AG09309 (cell line): ENCODE measurements around the gene DUSP2.

Source experiments
- DNase-seq: peaks from one replicate; pipeline ENCODE4 v3.0.0-alpha.2; 2010; ENCODE audit warnings: low read depth
- H3K4me3 ChIP-seq: 2 replicates; pipeline ENCODE4 v1.5.1; 2011; ENCODE audit warnings: mild to moderate bottlenecking, low read depth, low read length, moderate library complexity; ENCODE audit not compliant: control insufficient read depth
- CTCF ChIP-seq: IDR thresholded peaks from 2 replicates; pipeline ENCODE4 v1.5.1; 2011; ENCODE audit warnings: mild to moderate bottlenecking, low read depth, low read length, inconsistent platforms; ENCODE audit not compliant: insufficient read depth, control insufficient read depth; ENCODE audit errors: missing control alignments

The DUSP2 gene

GRCh38 chr2:96131813-96132745 is 13.2 kb downstream of the DUSP2 start:
- TF ChIP-seq CTCF = no peak
- no peak overlapping the region for H3K4me3 ChIP-seq
- DNase-seq = no peak

GRCh38 chr2:96131152-96131812 is 14.0 kb downstream of the DUSP2 start:
- TF ChIP-seq CTCF = no peak
- no peak overlapping the region for H3K4me3 ChIP-seq
- DNase-seq = no peak

- no peak for DNase-seq
- H3K4me3 ChIP-seq = no peak overlapping the region
- no peak for TF ChIP-seq CTCF
Observed at GRCh38 chr2:96130483-96130882, 14.8 kb downstream of the DUSP2 start.

GRCh38 chr2:96129528-96130120 is 15.6 kb downstream of the DUSP2 start:
- no peak for DNase-seq

GRCh38 chr2:96128456-96128855 is 16.8 kb downstream of the DUSP2 start:
- no peak overlapping the region for H3K4me3 ChIP-seq
- TF ChIP-seq CTCF = no peak
- DNase-seq = no peak

More at GRCh38 chr2:96129528-96130120, 15.6 kb downstream of the DUSP2 start:
- no peak for TF ChIP-seq CTCF
- H3K4me3 ChIP-seq = no peak overlapping the region

- DNase-seq = no peak
- no peak for TF ChIP-seq CTCF
- H3K4me3 ChIP-seq = no peak overlapping the region
Observed at GRCh38 chr2:96124406-96125265, 20.6 kb downstream of the DUSP2 start.
